Right hindlimb (tissue), 1 donor: ENCODE data around the gene RRAS2.

Experiments
- DNase-seq: peaks from one replicate; pipeline ENCODE4 v3.0.0-alpha.2; 2018

RRAS2 gene

GRCh38 chr11:14336507-14337503, 22.2 kb downstream of the RRAS2 start:
- no peak for DNase-seq

GRCh38 chr11:14335712-14336111, 23.3 kb downstream of the RRAS2 start:
- no peak for DNase-seq

GRCh38 chr11:14334893-14335292, 24.1 kb downstream of the RRAS2 start:
- no peak for DNase-seq

- DNase-seq: no peak
Observed at GRCh38 chr11:14334192-14334591, 24.8 kb downstream of the RRAS2 start.

- DNase-seq: no peak
Observed at GRCh38 chr11:14331476-14332136, 27.4 kb downstream of the RRAS2 start.

GRCh38 chr11:14330881-14331280, 28.1 kb downstream of the RRAS2 start:
- no peak for DNase-seq

- DNase-seq: no peak
Observed at GRCh38 chr11:14329702-14330101, 29.3 kb downstream of the RRAS2 start.

- no peak for DNase-seq
Observed at GRCh38 chr11:14327116-14327515, 31.9 kb downstream of the RRAS2 start.

GRCh38 chr11:14323118-14323676, 35.8 kb downstream of the RRAS2 start:
- DNase-seq: no peak

- DNase-seq: no peak
Observed at GRCh38 chr11:14322510-14322909, 36.5 kb downstream of the RRAS2 start.

GRCh38 chr11:14320020-14320419, 39.0 kb downstream of the RRAS2 start:
- no peak for DNase-seq

- DNase-seq: no peak
Observed at GRCh38 chr11:14318581-14318981, 40.4 kb downstream of the RRAS2 start.

- DNase-seq: no peak
Observed at GRCh38 chr11:14317659-14318325, 41.2 kb downstream of the RRAS2 start.

- no peak for DNase-seq
Observed at GRCh38 chr11:14315130-14315529, 43.9 kb downstream of the RRAS2 start.

- no peak for DNase-seq
Observed at GRCh38 chr11:14314127-14314526, 44.9 kb downstream of the RRAS2 start.

GRCh38 chr11:14312736-14313438, 46.1 kb downstream of the RRAS2 start:
- DNase-seq: no peak

- no peak for DNase-seq
Observed at GRCh38 chr11:14310679-14311078, 48.3 kb downstream of the RRAS2 start.

- no peak for DNase-seq
Observed at GRCh38 chr11:14309425-14310192, 49.4 kb downstream of the RRAS2 start.

- DNase-seq: no peak
Observed at GRCh38 chr11:14308897-14309387, 50.0 kb downstream of the RRAS2 start.

- no peak for DNase-seq
Observed at GRCh38 chr11:14308114-14308896, 50.7 kb downstream of the RRAS2 start.

GRCh38 chr11:14306481-14306880, 52.5 kb downstream of the RRAS2 start:
- DNase-seq: no peak
